ENCODE data around the gene B3GALT5.

GRCh38 chr21:39595465-39595864 is 17.3 kb upstream of the B3GALT5 start:
- TF ChIP-seq CTCF (IDR thresholded peaks at IDR 0.05; ENCODE audit: insufficient read depth, low read depth, low read length), result no peak
- no peak for TF ChIP-seq EZH2 (IDR thresholded peaks at IDR 0.05; ENCODE audit: insufficient read depth, low read length)
